Kidney (tissue), 14 donors: ENCODE measurements around the gene TRAPPC11. TPM values are rescaled to one million over a fixed set of nuclear protein-coding genes. Genes with fewer than 3 reads are reported as not detected.

Source experiments
- DNase-seq, 5 donors: peaks; one replicate each; pipeline ENCODE4 v3.0.0-alpha.2; 2013 to 2020
- FAIRE-seq: peaks from 2 replicates; lab custom pipeline; 2012; peaks lifted over from hg19 to GRCh38; lab: Jason Lieb, UNC
- H3K27ac ChIP-seq, 2 donors: one replicate each; pipeline ENCODE4 v1.7.0; 2013; ENCODE audit warnings: low read depth in 2 of 2, low read length in 2 of 2, inconsistent platforms in 1 of 2
- H3K27me3 ChIP-seq: one replicate; pipeline ENCODE4 v1.7.1; 2013; ENCODE audit warnings: low read length, inconsistent platforms; ENCODE audit not compliant: control insufficient read depth, insufficient read depth
- H3K36me3 ChIP-seq, 3 donors: one replicate each; pipeline versions ENCODE4 v1.7.0 to v1.7.1; 2013; ENCODE audit warnings: low read length in 3 of 3, control low read depth in 1 of 3, inconsistent platforms in 1 of 3; ENCODE audit not compliant: insufficient read depth in 3 of 3, control insufficient read depth in 2 of 3
- H3K4me1 ChIP-seq, 3 donors: one replicate each; pipeline versions ENCODE4 v1.7.0 to v1.7.1; 2013; ENCODE audit warnings: low read length in 3 of 3, inconsistent platforms in 1 of 3, low read depth in 1 of 3; ENCODE audit not compliant: control insufficient read depth in 2 of 3, insufficient read depth in 2 of 3
- H3K4me3 ChIP-seq, 3 donors: one replicate each; pipeline versions ENCODE4 v1.7.0 to v1.8.1; 2013; ENCODE audit warnings: low read length in 3 of 3, control low read depth in 1 of 3, inconsistent platforms in 1 of 3
- H3K9ac ChIP-seq, 3 donors: one replicate each; pipeline versions ENCODE4 v1.7.0 to v1.7.1; 2013; ENCODE audit warnings: low read length in 3 of 3, control low read depth in 1 of 3, inconsistent platforms in 1 of 3
- H3K9me3 ChIP-seq, 3 donors: one replicate each; pipeline versions ENCODE4 v1.7.0 to v1.7.1; 2013; ENCODE audit warnings: low read length in 3 of 3, control low read depth in 1 of 3, inconsistent platforms in 1 of 3; ENCODE audit not compliant: control insufficient read depth in 2 of 3, insufficient read depth in 1 of 3
- intact Hi-C: fragments of 100-400 bp; cut with DNase I; formaldehyde crosslinking; loops from one replicate; pipeline ENCODE4 v1.11.1; 2022
- polyA plus RNA-seq: library from polyadenylated mRNA; stranded (reverse); fragments of 350-450 nt; fragmentation: Illumina TruSeq; extraction: RNeasy Lipid Tissue Mini Kit (QIAGEN cat#74804); gene quantifications from one replicate; pipeline ENCODE4 v1.2.3, GENCODE V29; 2014; ENCODE audit warnings: low read depth, low replicate concordance; ENCODE audit not compliant: insufficient read depth
- total RNA-seq: library from RNA; stranded (reverse); fragmentation: NEBNext Ultra II Directional; extraction: Animal tissue kit (Norgen Biotek cat#: 25700); gene quantifications from one replicate; pipeline ENCODE4 v1.2.1, GENCODE V29; 2021
- TF ChIP-seq, protein P1 (sequence below): IDR thresholded peaks from 3 replicates; pipeline ENCODE4 v1.5.1; 2012; ENCODE audit warnings: mild to moderate bottlenecking, moderate library complexity, borderline replicate concordance; ENCODE audit not compliant: insufficient read depth; ENCODE audit errors: extremely low read depth
- donor health status: control.
- donor health status: control.
- donor health status: control.
- donor health status: control.
- donor health status: control.
- donor health status: DM: yes; HTN: yes; CAD: no.
- donor health status: Normal renal cell carcinoma (clear cell type).

The TRAPPC11 gene
- total and polyA plus RNA-seq, 2 donors from 2014 or later, result 13.8 to 43.1 TPM

DNA sequence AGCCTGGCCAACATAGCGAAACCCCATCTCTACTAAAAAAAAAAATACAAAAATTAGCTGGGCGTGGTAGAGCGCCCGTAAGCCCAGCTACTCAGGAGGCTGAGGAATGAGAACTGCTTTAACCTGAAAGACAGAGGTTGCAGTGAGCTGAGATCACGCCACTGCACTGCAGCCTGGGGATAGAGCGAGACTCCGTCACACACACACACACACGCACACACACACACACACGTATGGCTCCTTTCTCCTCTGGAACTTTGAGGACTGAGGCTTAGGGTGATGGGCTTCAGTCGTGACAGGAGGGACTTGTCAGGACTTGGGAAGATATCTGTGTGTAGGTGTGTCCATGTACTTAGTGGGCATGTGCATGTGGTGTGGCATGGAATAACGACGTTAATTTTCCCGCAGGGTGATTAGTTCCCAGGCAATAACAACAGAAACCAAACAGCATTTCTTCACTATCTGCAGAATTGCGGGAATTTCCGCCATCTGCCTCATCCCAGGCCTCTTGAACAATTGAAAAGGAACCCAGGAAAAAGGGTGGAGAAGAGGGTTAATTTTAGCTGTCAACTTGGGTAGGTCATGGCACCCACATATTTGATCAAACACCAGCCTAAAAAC is 47.8 kb upstream of the TRAPPC11 start:
- DNase-seq (no peak), FAIRE-seq (no peak)
- no peaks in the 10 kb centered on the region for H3K4me1 ChIP-seq
- no peak overlapping the region for H3K27ac ChIP-seq
- H3K9ac ChIP-seq, result no peak overlapping the region
- H3K27me3 ChIP-seq, result no peaks in the 10 kb centered on the region
- H3K9me3 ChIP-seq, result no peaks in the 10 kb centered on the region
- no peaks in the 10 kb centered on the region for H3K36me3 ChIP-seq
- H3K4me3 ChIP-seq, result no peak overlapping the region
- intact Hi-C loops, result no loop called here
- TF ChIP-seq, protein P1, sequence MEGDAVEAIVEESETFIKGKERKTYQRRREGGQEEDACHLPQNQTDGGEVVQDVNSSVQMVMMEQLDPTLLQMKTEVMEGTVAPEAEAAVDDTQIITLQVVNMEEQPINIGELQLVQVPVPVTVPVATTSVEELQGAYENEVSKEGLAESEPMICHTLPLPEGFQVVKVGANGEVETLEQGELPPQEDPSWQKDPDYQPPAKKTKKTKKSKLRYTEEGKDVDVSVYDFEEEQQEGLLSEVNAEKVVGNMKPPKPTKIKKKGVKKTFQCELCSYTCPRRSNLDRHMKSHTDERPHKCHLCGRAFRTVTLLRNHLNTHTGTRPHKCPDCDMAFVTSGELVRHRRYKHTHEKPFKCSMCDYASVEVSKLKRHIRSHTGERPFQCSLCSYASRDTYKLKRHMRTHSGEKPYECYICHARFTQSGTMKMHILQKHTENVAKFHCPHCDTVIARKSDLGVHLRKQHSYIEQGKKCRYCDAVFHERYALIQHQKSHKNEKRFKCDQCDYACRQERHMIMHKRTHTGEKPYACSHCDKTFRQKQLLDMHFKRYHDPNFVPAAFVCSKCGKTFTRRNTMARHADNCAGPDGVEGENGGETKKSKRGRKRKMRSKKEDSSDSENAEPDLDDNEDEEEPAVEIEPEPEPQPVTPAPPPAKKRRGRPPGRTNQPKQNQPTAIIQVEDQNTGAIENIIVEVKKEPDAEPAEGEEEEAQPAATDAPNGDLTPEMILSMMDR, result no peak

GRCh38 chr4:183612329-183613250 is 46.5 kb upstream of the TRAPPC11 start:
- H3K9me3 ChIP-seq, result no peaks in the 10 kb centered on the region
- no peak overlapping the region for H3K4me3 ChIP-seq
- no peak for FAIRE-seq
- no peak overlapping the region for H3K9ac ChIP-seq
- TF ChIP-seq, protein P1, result no peak
- no peaks in the 10 kb centered on the region for H3K27me3 ChIP-seq
- intact Hi-C loops, result no loop called here
- no peak for DNase-seq
- H3K4me1 ChIP-seq, result no peaks in the 10 kb centered on the region
- H3K27ac ChIP-seq, result no peak overlapping the region
- no peaks in the 10 kb centered on the region for H3K36me3 ChIP-seq

DNA sequence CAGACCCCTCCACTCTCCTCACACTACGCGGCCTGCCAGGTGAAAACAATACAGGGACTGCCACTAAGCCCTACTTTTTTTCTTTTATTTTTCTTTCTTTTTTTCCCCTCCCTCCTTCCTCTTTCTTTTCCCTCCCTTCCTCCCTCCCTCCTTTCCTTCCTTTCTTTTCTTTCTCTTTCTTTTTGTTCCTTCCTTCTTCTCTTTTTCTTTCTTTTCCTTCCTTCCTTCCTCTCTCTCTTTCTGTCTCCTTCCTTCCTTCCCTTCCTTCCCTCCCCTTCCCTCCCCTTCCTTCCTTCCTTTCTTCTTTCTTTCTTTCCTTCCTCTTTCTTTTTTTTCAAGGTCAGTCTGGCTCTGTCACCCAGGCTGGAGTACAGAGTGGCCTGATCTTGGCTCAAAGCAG is 42.0 kb upstream of the TRAPPC11 start:
- Histone ChIP-seq H3K9ac (no peak overlapping the region), H3K27me3 (no peaks in the 10 kb centered on the region), H3K36me3 (no peaks in the 10 kb centered on the region), H3K4me1 (no peaks in the 10 kb centered on the region), H3K4me3 (no peak overlapping the region), H3K9me3 (no peaks in the 10 kb centered on the region), H3K27ac (no peak overlapping the region)
- TF ChIP-seq, protein P1, result no peak
- intact Hi-C loops, result no loop called here
- FAIRE-seq, result no peak
- DNase-seq, result no peak
